H1 (cell line): ENCODE data around the gene DIAPH2. TPM values are rescaled to one million over a fixed set of nuclear protein-coding genes. Genes with fewer than 3 reads are reported as not detected.

Experiments
- BACH1 ChIP-seq: IDR thresholded peaks from 2 replicates; pipeline ENCODE4 v1.6.1; 2012; ENCODE audit warnings: low read length, improper control_type of control experiment
- CBX5 ChIP-seq: fragments of 300-800, 300-1000 bp; sonication (generic); IDR thresholded peaks from 2 replicates; pipeline ENCODE4 v1.7.1; 2016; ENCODE audit warnings: antibody characterized with exemption, low read length, low read depth
- CBX8 ChIP-seq: fragments of 300-800, 300-1000 bp; sonication (generic); IDR thresholded peaks from 2 replicates; pipeline ENCODE4 v1.7.1; 2016; ENCODE audit warnings: low read depth, low read length, borderline replicate concordance
- GABPA ChIP-seq: IDR thresholded peaks from 2 replicates; pipeline ENCODE4 v1.6.1; 2011; ENCODE audit warnings: mild to moderate bottlenecking, low read length, moderate library complexity, borderline replicate concordance; ENCODE audit not compliant: insufficient read depth
- GTF2F1 ChIP-seq: IDR thresholded peaks from 2 replicates; pipeline ENCODE4 v1.6.1; 2012; ENCODE audit warnings: low read depth, low read length, improper control_type of control experiment, borderline replicate concordance
- KDM1A ChIP-seq: fragments of 200-600, 300-600 bp; sonication (generic); IDR thresholded peaks from 2 replicates; pipeline ENCODE4 v1.7.1; 2016; ENCODE audit warnings: mild to moderate bottlenecking, low read length, borderline replicate concordance
- KDM4A ChIP-seq: IDR thresholded peaks from one replicate; pipeline ENCODE4 v1.7.1; 2012; ENCODE audit warnings: low read depth, mild to moderate bottlenecking, moderate library complexity, low read length, inconsistent platforms; ENCODE audit not compliant: severe bottlenecking
- SIN3A ChIP-seq, 2 experiments: IDR thresholded peaks in 1 of 2; conservative IDR thresholded peaks in 1 of 2; 2 replicates each; pipeline ENCODE4 v1.6.1; 2011 to 2012; ENCODE audit warnings: low read length in 2 of 2, improper control_type of control experiment in 1 of 2, low read depth in 1 of 2, mild to moderate bottlenecking in 1 of 2
- SIX5 ChIP-seq: IDR thresholded peaks from 2 replicates; pipeline ENCODE4 v1.6.1; 2011; ENCODE audit warnings: mild to moderate bottlenecking, low read depth, low read length
- polyA plus RNA-seq, 7 experiments: library from polyadenylated mRNA; depleted of rRNA in 3 of 7; stranded (reverse) in 5 of 7; unstranded in 2 of 7; fragments of >200 nt in 5 of 7; fragments of 200-250 nt in 2 of 7; gene quantifications; 1 replicate in 5 of 7; 2 replicates in 1 of 7; 4 replicates in 1 of 7; pipeline versions ENCODE4 v1.2.1 to v1.2.3, GENCODE V29; 2011 to 2013; ENCODE audit warnings: missing spikeins in 2 of 7, mixed read lengths in 2 of 7
- total RNA-seq: library from RNA; stranded (reverse); fragmentation: NEBNext Ultra II Directional; extraction: Animal tissue kit (Norgen Biotek cat#: 25700); gene quantifications from 2 replicates; pipeline ENCODE4 v1.2.1, GENCODE V29; 2021
- TF ChIP-seq, protein P1 (sequence below): fragments of 300-600 bp; sonication (generic); IDR thresholded peaks from 2 replicates; pipeline ENCODE4 v1.7.1; 2012; ENCODE audit warnings: low read length, moderate library complexity, mild to moderate bottlenecking, inconsistent platforms; ENCODE audit not compliant: insufficient replicate concordance

The DIAPH2 gene
- total and polyA plus RNA-seq, 2 of the 8 experiments (the other 6 are each of a cell fraction or from before 2014, with no cell fraction given) = 4.4 to 24.3 TPM

DNA sequence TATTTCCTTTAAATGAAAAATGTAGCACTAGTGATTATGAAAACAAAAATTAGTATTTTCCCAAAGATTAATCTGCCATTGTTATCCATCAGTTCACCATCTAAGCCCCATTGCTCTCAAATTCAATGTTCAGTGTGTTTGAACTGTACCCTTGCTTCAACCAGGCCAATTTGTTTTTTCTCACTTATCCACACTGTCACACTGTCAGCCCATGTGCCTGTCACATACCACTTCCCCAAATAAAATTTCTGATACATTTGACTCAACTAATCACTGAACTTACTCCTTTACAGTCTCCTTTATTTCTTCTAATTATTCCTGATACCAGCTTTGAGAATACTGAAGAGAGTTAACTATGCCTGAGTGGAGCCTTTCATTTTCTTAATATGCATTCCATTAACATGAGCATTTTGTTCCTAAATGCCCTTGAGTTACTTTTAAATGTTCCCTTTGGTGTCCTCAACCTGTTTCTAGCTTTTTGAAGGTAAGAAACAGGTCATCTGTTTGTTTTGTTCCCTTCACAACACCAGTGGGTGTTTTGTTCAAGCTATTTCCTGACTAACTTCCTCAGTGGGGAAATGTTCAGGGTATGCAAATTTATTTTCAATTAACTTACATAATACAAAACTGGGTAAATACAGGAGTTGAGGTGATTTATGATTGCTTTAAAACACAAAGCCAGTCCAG is 316.2 kb downstream of the DIAPH2 start (continued):
- TF ChIP-seq, protein P1, sequence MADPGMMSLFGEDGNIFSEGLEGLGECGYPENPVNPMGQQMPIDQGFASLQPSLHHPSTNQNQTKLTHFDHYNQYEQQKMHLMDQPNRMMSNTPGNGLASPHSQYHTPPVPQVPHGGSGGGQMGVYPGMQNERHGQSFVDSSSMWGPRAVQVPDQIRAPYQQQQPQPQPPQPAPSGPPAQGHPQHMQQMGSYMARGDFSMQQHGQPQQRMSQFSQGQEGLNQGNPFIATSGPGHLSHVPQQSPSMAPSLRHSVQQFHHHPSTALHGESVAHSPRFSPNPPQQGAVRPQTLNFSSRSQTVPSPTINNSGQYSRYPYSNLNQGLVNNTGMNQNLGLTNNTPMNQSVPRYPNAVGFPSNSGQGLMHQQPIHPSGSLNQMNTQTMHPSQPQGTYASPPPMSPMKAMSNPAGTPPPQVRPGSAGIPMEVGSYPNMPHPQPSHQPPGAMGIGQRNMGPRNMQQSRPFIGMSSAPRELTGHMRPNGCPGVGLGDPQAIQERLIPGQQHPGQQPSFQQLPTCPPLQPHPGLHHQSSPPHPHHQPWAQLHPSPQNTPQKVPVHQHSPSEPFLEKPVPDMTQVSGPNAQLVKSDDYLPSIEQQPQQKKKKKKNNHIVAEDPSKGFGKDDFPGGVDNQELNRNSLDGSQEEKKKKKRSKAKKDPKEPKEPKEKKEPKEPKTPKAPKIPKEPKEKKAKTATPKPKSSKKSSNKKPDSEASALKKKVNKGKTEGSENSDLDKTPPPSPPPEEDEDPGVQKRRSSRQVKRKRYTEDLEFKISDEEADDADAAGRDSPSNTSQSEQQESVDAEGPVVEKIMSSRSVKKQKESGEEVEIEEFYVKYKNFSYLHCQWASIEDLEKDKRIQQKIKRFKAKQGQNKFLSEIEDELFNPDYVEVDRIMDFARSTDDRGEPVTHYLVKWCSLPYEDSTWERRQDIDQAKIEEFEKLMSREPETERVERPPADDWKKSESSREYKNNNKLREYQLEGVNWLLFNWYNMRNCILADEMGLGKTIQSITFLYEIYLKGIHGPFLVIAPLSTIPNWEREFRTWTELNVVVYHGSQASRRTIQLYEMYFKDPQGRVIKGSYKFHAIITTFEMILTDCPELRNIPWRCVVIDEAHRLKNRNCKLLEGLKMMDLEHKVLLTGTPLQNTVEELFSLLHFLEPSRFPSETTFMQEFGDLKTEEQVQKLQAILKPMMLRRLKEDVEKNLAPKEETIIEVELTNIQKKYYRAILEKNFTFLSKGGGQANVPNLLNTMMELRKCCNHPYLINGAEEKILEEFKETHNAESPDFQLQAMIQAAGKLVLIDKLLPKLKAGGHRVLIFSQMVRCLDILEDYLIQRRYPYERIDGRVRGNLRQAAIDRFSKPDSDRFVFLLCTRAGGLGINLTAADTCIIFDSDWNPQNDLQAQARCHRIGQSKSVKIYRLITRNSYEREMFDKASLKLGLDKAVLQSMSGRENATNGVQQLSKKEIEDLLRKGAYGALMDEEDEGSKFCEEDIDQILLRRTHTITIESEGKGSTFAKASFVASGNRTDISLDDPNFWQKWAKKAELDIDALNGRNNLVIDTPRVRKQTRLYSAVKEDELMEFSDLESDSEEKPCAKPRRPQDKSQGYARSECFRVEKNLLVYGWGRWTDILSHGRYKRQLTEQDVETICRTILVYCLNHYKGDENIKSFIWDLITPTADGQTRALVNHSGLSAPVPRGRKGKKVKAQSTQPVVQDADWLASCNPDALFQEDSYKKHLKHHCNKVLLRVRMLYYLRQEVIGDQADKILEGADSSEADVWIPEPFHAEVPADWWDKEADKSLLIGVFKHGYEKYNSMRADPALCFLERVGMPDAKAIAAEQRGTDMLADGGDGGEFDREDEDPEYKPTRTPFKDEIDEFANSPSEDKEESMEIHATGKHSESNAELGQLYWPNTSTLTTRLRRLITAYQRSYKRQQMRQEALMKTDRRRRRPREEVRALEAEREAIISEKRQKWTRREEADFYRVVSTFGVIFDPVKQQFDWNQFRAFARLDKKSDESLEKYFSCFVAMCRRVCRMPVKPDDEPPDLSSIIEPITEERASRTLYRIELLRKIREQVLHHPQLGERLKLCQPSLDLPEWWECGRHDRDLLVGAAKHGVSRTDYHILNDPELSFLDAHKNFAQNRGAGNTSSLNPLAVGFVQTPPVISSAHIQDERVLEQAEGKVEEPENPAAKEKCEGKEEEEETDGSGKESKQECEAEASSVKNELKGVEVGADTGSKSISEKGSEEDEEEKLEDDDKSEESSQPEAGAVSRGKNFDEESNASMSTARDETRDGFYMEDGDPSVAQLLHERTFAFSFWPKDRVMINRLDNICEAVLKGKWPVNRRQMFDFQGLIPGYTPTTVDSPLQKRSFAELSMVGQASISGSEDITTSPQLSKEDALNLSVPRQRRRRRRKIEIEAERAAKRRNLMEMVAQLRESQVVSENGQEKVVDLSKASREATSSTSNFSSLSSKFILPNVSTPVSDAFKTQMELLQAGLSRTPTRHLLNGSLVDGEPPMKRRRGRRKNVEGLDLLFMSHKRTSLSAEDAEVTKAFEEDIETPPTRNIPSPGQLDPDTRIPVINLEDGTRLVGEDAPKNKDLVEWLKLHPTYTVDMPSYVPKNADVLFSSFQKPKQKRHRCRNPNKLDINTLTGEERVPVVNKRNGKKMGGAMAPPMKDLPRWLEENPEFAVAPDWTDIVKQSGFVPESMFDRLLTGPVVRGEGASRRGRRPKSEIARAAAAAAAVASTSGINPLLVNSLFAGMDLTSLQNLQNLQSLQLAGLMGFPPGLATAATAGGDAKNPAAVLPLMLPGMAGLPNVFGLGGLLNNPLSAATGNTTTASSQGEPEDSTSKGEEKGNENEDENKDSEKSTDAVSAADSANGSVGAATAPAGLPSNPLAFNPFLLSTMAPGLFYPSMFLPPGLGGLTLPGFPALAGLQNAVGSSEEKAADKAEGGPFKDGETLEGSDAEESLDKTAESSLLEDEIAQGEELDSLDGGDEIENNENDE = no peak
- TF ChIP-seq GABPA = no peak
- no peak for TF ChIP-seq SIX5
- no peak for TF ChIP-seq KDM4A
- TF ChIP-seq KDM1A = no peak
- no peak for TF ChIP-seq GTF2F1
- TF ChIP-seq CBX5 = no peak
- TF ChIP-seq CBX8 = no peak
- TF ChIP-seq BACH1 = no peak
- TF ChIP-seq SIN3A (conservative IDR thresholded peaks at IDR 0.05 in 1 of 2, IDR thresholded peaks at IDR 0.05 in 1 of 2; ENCODE audit: low read depth in 1 of 2, low read length in 2 of 2) = no peak
